Mononuclear cell (primary cell): ENCODE measurements around the gene SOX4. TPM values are rescaled to one million over a fixed set of nuclear protein-coding genes. Genes with fewer than 3 reads are reported as not detected.

Experiments
- H3K27me3 ChIP-seq: 2 replicates; pipeline ENCODE4 v1.6.0; 2011; ENCODE audit warnings: low read length, control low read depth; ENCODE audit not compliant: insufficient read depth
- H3K4me1 ChIP-seq: 2 replicates; pipeline ENCODE4 v1.5.1; 2011; ENCODE audit warnings: mild to moderate bottlenecking, low read length, control low read depth; ENCODE audit not compliant: insufficient read depth
- H3K4me3 ChIP-seq: 2 replicates; pipeline ENCODE4 v1.5.1; 2011; ENCODE audit warnings: mild to moderate bottlenecking, low read length, moderate library complexity
- H3K9me3 ChIP-seq: 2 replicates; pipeline ENCODE4 v1.5.1; 2011; ENCODE audit warnings: low read depth, mild to moderate bottlenecking, control low read depth, low read length
- total RNA-seq: library from RNA; depleted of rRNA; stranded (reverse); fragments of >200 nt; gene quantifications from one replicate; pipeline ENCODE4 v1.2.3, GENCODE V29; 2012

Gene SOX4
- total RNA-seq, 1 donor = 16.5 TPM

DNA sequence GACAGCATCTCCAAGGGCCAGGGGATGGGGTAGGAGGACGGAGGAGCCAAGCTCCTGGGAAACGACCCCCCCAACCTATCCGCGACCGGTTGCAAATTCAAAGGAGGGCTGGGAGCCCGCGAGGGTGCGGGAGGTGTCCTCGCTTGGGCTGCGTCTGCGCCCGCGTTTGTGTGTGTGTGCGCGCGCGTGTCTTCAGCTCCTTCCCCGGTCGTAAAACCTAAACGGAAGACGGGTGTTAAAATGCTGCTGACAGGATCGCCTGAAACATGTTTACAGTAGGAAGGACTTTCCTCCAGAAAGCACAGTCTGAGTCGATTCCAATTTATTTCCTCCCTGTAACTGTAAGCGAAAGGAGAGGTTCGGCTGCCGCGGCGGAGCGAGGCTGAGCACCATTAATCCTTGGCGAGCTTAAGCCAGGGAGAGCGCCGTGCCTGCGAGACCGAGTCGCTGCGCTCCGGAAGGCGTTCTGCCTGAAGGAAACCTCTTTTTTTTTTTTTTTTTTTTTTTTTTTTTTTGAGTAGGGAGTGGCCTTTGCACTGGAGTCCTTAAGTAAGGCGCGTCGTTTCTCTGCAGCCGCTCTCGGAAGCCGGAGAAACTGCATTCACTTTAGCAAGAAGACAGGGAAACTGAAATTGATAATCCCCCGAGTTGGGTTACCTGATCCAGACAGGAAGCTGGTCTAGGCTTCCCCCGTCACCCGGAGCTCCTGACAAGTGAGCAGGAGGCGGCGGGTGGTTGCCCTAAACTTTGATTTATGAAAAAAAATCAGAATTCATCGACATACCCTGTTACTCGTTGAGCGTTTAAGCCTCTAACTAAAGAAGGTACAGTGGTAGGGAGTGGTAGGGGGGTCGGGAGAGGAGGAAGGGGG lies 4.8 kb upstream of the SOX4 start:
- Histone ChIP-seq H3K4me3 (peak overlapping the region; percentile 80), H3K9me3 (no peaks in the 10 kb centered on the region), H3K27me3 (peaks cover 9% of the 10 kb centered on the region), H3K4me1 (peaks cover 35% of the 10 kb centered on the region)

DNA sequence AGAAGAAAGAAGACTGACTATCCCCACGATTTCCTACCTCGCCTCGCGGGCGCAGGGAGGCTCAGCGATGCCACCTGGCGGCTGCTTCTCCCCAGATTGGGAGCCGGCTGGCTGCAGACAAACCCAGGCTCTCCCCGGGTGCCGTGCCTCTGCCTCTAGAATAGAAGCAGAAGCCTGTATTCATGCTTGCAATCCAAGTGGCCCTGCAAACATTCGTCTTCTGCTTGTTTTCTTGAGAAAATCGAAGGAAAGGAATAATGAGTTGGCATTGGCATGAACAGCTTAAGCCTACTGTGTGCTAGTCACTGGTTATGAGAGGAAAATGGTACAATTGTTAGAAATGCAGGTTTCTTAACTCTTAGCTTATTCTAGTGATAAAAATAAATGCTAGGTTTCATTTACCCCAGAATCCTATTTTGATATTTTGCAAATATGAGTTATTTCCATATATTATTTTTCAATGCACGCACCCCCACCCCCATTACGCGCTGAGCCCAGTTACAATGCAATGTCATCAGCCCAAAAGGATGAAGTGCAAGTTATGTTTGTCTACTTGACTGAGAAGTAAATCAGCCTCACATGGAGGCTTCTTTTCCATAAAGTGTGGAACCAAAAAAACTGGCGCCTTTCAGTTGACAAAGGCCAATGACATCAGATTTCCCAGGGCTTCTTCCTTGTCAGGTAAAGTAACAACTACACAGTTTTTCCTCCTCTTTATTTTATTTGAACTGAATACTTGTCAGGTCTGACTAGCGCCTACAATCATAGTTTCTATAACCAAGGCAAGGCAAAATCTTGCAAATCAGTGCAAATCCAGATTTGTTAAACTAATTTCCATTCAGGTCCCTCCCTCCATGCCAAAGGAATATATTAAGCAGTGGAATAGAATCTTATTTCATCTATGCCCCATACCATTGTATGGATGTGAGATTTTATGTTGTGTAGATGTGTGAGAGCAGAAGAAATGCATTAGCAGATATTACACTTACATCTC lies 3.9 kb upstream of the SOX4 start:
- Histone ChIP-seq H3K9me3 (no peaks in the 10 kb centered on the region), H3K4me3 (peak overlapping the region; percentile 80), H3K4me1 (peaks cover 42% of the 10 kb centered on the region), H3K27me3 (peaks cover 9% of the 10 kb centered on the region)

DNA sequence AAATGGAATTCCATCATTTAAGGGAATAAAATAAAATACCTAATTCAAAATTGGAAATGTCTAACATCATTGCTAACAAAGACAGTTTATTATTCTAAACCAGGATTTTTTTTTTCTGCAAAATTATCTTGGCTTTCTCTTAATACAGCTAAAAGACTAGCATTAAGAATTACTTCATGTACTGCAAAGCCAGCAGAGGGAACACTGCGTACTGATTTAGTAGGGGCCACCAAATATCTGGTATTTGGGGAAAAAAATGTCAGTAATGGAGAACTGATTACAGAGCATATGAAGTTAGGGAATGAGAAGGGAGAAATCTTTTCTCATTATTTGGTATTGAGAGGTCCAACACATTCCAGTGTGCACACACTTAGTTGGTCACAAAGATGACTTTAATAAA lies 3.2 kb upstream of the SOX4 start:
- H3K9me3 ChIP-seq = no peaks in the 10 kb centered on the region
- peaks cover 9% of the 10 kb centered on the region for H3K27me3 ChIP-seq
- no peak overlapping the region for H3K4me3 ChIP-seq
- peaks cover 42% of the 10 kb centered on the region for H3K4me1 ChIP-seq

DNA sequence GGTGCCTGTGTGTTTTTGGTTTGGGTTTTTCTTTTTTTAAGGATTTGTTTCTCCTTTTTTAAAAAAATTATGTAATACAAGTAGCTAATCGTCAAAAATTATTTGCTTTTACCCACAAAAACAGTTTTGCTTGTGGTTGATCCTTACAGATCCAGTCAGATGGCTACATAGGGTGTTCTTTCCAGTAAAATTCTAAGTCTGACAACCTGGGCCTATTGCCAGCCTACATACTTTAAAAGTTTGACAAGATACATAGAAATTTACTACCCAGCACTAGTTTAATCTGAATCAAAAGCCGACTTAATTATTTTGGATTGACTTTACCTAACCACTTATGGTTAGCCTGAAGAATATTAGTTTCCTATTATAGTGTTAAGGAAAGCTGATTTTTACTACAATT lies 2.1 kb upstream of the SOX4 start:
- Histone ChIP-seq H3K9me3 (no peaks in the 10 kb centered on the region), H3K4me3 (no peak overlapping the region), H3K27me3 (peaks cover 14% of the 10 kb centered on the region), H3K4me1 (peaks cover 52% of the 10 kb centered on the region)

DNA sequence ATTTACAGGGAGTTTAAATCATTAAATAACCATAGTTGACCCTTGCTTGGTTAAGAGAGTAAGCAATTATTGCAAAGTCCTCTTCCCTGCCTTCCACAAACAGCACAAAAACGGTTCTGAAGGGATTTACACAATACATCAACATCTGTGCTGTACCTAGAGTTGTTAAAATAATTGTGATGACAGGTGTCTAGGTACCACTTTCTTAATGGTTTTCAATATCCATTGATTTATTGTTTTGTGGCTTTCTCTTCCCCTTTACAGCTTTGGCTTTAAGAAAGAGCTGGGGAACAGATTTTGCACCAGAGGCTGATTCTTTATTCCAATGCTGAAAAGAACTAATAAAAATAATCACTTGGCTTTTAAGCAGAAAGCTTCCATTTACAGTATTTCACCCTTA lies 598 bp upstream of the SOX4 start:
- H3K27me3 ChIP-seq = peaks cover 14% of the 10 kb centered on the region
- peaks cover 43% of the 10 kb centered on the region for H3K4me1 ChIP-seq
- peak overlapping the region; percentile 57 for H3K4me3 ChIP-seq
- H3K9me3 ChIP-seq = no peaks in the 10 kb centered on the region

DNA sequence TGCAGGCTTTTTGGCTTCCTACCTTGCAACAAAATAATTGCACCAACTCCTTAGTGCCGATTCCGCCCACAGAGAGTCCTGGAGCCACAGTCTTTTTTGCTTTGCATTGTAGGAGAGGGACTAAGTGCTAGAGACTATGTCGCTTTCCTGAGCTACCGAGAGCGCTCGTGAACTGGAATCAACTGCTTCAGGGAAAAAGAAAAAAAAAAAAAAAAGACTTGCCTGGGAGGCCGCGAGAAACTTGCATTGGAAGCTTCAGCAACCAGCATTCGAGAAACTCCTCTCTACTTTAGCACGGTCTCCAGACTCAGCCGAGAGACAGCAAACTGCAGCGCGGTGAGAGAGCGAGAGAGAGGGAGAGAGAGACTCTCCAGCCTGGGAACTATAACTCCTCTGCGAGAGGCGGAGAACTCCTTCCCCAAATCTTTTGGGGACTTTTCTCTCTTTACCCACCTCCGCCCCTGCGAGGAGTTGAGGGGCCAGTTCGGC lies 420 bp downstream of the SOX4 start:
- peaks cover 18% of the 10 kb centered on the region for H3K27me3 ChIP-seq
- peaks cover 44% of the 10 kb centered on the region for H3K4me1 ChIP-seq
- H3K4me3 ChIP-seq = peak overlapping the region; percentile 57
- no peaks in the 10 kb centered on the region for H3K9me3 ChIP-seq

DNA sequence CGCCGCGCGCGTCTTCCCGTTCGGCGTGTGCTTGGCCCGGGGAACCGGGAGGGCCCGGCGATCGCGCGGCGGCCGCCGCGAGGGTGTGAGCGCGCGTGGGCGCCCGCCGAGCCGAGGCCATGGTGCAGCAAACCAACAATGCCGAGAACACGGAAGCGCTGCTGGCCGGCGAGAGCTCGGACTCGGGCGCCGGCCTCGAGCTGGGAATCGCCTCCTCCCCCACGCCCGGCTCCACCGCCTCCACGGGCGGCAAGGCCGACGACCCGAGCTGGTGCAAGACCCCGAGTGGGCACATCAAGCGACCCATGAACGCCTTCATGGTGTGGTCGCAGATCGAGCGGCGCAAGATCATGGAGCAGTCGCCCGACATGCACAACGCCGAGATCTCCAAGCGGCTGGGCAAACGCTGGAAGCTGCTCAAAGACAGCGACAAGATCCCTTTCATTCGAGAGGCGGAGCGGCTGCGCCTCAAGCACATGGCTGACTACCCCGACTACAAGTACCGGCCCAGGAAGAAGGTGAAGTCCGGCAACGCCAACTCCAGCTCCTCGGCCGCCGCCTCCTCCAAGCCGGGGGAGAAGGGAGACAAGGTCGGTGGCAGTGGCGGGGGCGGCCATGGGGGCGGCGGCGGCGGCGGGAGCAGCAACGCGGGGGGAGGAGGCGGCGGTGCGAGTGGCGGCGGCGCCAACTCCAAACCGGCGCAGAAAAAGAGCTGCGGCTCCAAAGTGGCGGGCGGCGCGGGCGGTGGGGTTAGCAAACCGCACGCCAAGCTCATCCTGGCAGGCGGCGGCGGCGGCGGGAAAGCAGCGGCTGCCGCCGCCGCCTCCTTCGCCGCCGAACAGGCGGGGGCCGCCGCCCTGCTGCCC lies 1.1 kb downstream of the SOX4 start:
- peaks cover 23% of the 10 kb centered on the region for H3K27me3 ChIP-seq
- peaks cover 44% of the 10 kb centered on the region for H3K4me1 ChIP-seq
- H3K4me3 ChIP-seq = peak overlapping the region; percentile 57
- H3K9me3 ChIP-seq = no peaks in the 10 kb centered on the region

DNA sequence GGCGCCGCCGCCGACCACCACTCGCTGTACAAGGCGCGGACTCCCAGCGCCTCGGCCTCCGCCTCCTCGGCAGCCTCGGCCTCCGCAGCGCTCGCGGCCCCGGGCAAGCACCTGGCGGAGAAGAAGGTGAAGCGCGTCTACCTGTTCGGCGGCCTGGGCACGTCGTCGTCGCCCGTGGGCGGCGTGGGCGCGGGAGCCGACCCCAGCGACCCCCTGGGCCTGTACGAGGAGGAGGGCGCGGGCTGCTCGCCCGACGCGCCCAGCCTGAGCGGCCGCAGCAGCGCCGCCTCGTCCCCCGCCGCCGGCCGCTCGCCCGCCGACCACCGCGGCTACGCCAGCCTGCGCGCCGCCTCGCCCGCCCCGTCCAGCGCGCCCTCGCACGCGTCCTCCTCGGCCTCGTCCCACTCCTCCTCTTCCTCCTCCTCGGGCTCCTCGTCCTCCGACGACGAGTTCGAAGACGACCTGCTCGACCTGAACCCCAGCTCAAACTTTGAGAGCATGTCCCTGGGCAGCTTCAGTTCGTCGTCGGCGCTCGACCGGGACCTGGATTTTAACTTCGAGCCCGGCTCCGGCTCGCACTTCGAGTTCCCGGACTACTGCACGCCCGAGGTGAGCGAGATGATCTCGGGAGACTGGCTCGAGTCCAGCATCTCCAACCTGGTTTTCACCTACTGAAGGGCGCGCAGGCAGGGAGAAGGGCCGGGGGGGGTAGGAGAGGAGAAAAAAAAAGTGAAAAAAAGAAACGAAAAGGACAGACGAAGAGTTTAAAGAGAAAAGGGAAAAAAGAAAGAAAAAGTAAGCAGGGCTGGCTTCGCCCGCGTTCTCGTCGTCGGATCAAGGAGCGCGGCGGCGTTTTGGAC lies 2.0 kb downstream of the SOX4 start:
- Histone ChIP-seq H3K4me3 (peak overlapping the region; percentile 57), H3K9me3 (no peaks in the 10 kb centered on the region), H3K27me3 (peaks cover 23% of the 10 kb centered on the region), H3K4me1 (peaks cover 43% of the 10 kb centered on the region)

DNA sequence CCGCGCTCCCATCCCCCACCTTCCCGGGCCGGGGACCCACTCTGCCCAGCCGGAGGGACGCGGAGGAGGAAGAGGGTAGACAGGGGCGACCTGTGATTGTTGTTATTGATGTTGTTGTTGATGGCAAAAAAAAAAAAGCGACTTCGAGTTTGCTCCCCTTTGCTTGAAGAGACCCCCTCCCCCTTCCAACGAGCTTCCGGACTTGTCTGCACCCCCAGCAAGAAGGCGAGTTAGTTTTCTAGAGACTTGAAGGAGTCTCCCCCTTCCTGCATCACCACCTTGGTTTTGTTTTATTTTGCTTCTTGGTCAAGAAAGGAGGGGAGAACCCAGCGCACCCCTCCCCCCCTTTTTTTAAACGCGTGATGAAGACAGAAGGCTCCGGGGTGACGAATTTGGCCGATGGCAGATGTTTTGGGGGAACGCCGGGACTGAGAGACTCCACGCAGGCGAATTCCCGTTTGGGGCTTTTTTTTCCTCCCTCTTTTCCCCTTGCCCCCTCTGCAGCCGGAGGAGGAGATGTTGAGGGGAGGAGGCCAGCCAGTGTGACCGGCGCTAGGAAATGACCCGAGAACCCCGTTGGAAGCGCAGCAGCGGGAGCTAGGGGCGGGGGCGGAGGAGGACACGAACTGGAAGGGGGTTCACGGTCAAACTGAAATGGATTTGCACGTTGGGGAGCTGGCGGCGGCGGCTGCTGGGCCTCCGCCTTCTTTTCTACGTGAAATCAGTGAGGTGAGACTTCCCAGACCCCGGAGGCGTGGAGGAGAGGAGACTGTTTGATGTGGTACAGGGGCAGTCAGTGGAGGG lies 2.8 kb downstream of the SOX4 start:
- no peaks in the 10 kb centered on the region for H3K9me3 ChIP-seq
- peak overlapping the region; percentile 57 for H3K4me3 ChIP-seq
- peaks cover 43% of the 10 kb centered on the region for H3K4me1 ChIP-seq
- peaks cover 19% of the 10 kb centered on the region for H3K27me3 ChIP-seq

DNA sequence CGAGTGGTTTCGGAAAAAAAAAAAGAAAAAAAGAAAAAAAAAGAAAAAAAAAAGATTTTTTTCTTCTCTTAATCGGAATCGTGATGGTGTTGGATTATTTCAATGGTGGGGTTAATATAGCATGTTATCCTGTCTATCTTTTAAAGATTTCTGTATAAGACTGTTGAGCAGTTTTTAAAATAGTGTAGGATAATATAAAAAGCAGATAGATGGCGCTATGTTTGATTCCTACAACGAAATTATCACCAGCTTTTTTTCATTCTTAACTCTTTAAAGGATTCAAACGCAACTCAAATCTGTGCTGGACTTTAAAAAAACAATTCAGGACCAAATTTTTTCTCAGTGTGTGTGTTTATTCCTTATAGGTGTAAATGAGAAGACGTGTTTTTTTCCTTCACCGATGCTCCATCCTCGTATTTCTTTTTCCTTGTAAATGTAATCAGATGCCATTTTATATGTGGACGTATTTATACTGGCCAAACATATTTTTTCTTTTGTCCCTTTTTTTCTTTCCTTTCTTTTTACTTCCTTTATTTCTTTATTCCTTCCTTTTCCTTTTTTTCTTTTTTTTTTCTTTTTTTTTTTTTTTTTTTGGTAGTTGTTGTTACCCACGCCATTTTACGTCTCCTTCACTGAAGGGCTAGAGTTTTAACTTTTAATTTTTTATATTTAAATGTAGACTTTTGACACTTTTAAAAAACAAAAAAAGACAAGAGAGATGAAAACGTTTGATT lies 3.6 kb downstream of the SOX4 start:
- Histone ChIP-seq H3K4me1 (peaks cover 43% of the 10 kb centered on the region), H3K4me3 (peak overlapping the region; percentile 57), H3K27me3 (peaks cover 19% of the 10 kb centered on the region), H3K9me3 (no peaks in the 10 kb centered on the region)

DNA sequence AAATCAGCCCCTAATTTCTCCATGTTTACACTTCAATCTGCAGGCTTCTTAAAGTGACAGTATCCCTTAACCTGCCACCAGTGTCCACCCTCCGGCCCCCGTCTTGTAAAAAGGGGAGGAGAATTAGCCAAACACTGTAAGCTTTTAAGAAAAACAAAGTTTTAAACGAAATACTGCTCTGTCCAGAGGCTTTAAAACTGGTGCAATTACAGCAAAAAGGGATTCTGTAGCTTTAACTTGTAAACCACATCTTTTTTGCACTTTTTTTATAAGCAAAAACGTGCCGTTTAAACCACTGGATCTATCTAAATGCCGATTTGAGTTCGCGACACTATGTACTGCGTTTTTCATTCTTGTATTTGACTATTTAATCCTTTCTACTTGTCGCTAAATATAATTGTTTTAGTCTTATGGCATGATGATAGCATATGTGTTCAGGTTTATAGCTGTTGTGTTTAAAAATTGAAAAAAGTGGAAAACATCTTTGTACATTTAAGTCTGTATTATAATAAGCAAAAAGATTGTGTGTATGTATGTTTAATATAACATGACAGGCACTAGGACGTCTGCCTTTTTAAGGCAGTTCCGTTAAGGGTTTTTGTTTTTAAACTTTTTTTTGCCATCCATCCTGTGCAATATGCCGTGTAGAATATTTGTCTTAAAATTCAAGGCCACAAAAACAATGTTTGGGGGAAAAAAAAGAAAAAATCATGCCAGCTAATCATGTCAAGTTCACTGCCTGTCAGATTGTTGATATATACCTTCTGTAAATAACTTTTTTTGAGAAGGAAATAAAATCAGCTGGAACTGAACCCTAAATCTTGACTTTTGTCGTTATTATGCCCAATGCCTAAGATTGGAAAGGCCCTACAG lies 4.5 kb downstream of the SOX4 start:
- Histone ChIP-seq H3K9me3 (no peaks in the 10 kb centered on the region), H3K4me3 (peak overlapping the region; percentile 57), H3K4me1 (peaks cover 38% of the 10 kb centered on the region), H3K27me3 (peaks cover 16% of the 10 kb centered on the region)

DNA sequence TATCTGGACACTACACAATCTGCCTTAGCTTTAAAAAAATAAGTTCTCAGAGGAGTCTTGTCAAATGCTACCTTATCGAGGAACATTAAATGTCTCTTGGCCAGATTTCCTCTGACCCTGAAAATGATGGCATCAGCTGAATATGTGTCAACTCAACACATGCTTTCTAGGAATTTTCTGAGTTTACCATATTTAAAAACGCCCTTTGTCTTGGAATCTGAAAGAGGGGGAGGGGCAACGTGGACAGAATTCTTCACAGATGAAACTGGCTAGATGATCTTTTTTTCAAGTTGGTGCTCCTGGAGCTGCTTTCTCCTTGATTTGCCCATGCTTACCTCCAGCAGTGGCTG lies 5.1 kb downstream of the SOX4 start:
- Histone ChIP-seq H3K4me3 (no peak overlapping the region), H3K9me3 (no peaks in the 10 kb centered on the region), H3K4me1 (peaks cover 33% of the 10 kb centered on the region), H3K27me3 (peaks cover 13% of the 10 kb centered on the region)
